Stimulated activated CD8-positive, alpha-beta memory T cell treated with anti-CD3 and anti-CD28 coated beads, Interleukin-4, amount 100 ng/mL, for 48 hours (primary cell): Measurements from ENCODE around the gene HTR3A.
"Not testable (repeated sequence)": the region's sequence is repeated elsewhere in the genome, so short reads cannot be mapped to it uniquely, and the experiment has no call there.

Experiments
- DNase-seq: peaks from one replicate; pipeline ENCODE4 v3.0.0-alpha.2; 2020

The HTR3A gene

GRCh38 chr11:113974741-113975470 lies at the start of gene HTR3A:
Gene HTR3A (plus strand): TSS chr11:113975108. CDS start chr11:113975326, 218 bp downstream.
- DNase-seq: no peak

GRCh38 chr11:113926273-113927197 lies 48.4 kb upstream of the HTR3A start:
- no peak for DNase-seq

GRCh38 chr11:113928311-113928710 lies 46.6 kb upstream of the HTR3A start:
- no peak for DNase-seq

- DNase-seq: no peak
Observed at GRCh38 chr11:113932788-113933187, 42.1 kb upstream of the HTR3A start.

- DNase-seq: not testable (repeated sequence)
Observed at GRCh38 chr11:113934193-113934592, 40.7 kb upstream of the HTR3A start.

- no peak for DNase-seq
Observed at GRCh38 chr11:113934761-113935160, 40.1 kb upstream of the HTR3A start.

GRCh38 chr11:113935858-113936257 lies 39.0 kb upstream of the HTR3A start:
- DNase-seq: no peak

- DNase-seq: no peak
Observed at GRCh38 chr11:113937918-113938317, 37.0 kb upstream of the HTR3A start.

GRCh38 chr11:113942256-113942655 lies 32.7 kb upstream of the HTR3A start:
- DNase-seq: no peak

GRCh38 chr11:113946162-113946561 lies 28.7 kb upstream of the HTR3A start:
- DNase-seq: not testable (repeated sequence)

GRCh38 chr11:113947994-113948393 lies 26.9 kb upstream of the HTR3A start:
- DNase-seq: no peak

- DNase-seq: no peak
Observed at GRCh38 chr11:113949891-113950290, 25.0 kb upstream of the HTR3A start.

GRCh38 chr11:113951537-113951936 lies 23.4 kb upstream of the HTR3A start:
- DNase-seq: no peak

- DNase-seq: no peak
Observed at GRCh38 chr11:113952070-113952469, 22.8 kb upstream of the HTR3A start.

GRCh38 chr11:113952588-113952987 lies 22.3 kb upstream of the HTR3A start:
- DNase-seq: no peak

GRCh38 chr11:113954235-113954634 lies 20.7 kb upstream of the HTR3A start:
- no peak for DNase-seq

- DNase-seq: no peak
Observed at GRCh38 chr11:113956986-113957385, 17.9 kb upstream of the HTR3A start.

- DNase-seq: no peak
Observed at GRCh38 chr11:113960702-113961330, 14.1 kb upstream of the HTR3A start.

- no peak for DNase-seq
Observed at GRCh38 chr11:113967361-113967760, 7.5 kb upstream of the HTR3A start.

- DNase-seq: no peak
Observed at GRCh38 chr11:113971506-113972195, 3.3 kb upstream of the HTR3A start.

- DNase-seq: no peak
Observed at GRCh38 chr11:113977071-113977490, 2.2 kb downstream of the HTR3A start.

GRCh38 chr11:113977701-113978100 lies 2.8 kb downstream of the HTR3A start:
- no peak for DNase-seq

- DNase-seq: no peak
Observed at GRCh38 chr11:113979431-113979830, 4.5 kb downstream of the HTR3A start.
